Cardiac muscle cell (in vitro differentiated cells and primary cell): ENCODE measurements around the gene EBF3. TPM values are rescaled to one million over a fixed set of nuclear protein-coding genes. Genes with fewer than 3 reads are reported as not detected.
A peak's percentile ranks its signal among the peaks of the same experiment; 100 is the strongest.

Experiments used
- DNase-seq, 2 donors: peaks; one replicate each; pipeline versions ENCODE4 v3.0.0 to v3.0.0-alpha.2; 2010 to 2017; ENCODE audit warnings: low read depth in 1 of 2, low spot score in 1 of 2
- H3K27ac ChIP-seq: fragments of 200-600 bp; sonication (generic); 2 replicates; pipeline ENCODE4 v1.5.1; 2016
- H3K27me3 ChIP-seq: fragments of 200-600 bp; sonication (generic); 2 replicates; pipeline ENCODE4 v1.6.0; 2016; ENCODE audit warnings: control low read depth
- H3K36me3 ChIP-seq: fragments of 200-600 bp; sonication (generic); 2 replicates; pipeline ENCODE4 v1.5.1; 2016; ENCODE audit warnings: control low read depth
- H3K4me1 ChIP-seq: fragments of 200-600 bp; sonication (generic); 2 replicates; pipeline ENCODE4 v1.8.1; 2017; ENCODE audit warnings: low read depth, mild to moderate bottlenecking, mixed run types
- H3K4me3 ChIP-seq: fragments of 200-600 bp; sonication (generic); 2 replicates; pipeline ENCODE4 v1.5.1; 2016; ENCODE audit warnings: mild to moderate bottlenecking
- H3K9me3 ChIP-seq: fragments of 200-600 bp; sonication (generic); 2 replicates; pipeline ENCODE4 v1.5.1; 2017; ENCODE audit warnings: low read depth, mild to moderate bottlenecking, control low read depth
- polyA plus RNA-seq: library from polyadenylated mRNA; unstranded; fragments of >200 nt; fragmentation: Nextera tagmentation; extraction: Ambion mirVana; gene quantifications from 2 replicates; pipeline ENCODE4 v1.2.1, GENCODE V29; 2016
- total RNA-seq: library from RNA; depleted of rRNA; stranded (reverse); fragments of >200 nt; gene quantifications from 2 replicates; pipeline ENCODE4 v1.2.3, GENCODE V29; 2016
- TF ChIP-seq, protein P1 (sequence below): IDR thresholded peaks from 2 replicates; pipeline ENCODE4 v1.5.1; 2012; ENCODE audit warnings: low read depth, mild to moderate bottlenecking, low read length

The EBF3 gene
- total and polyA plus RNA-seq, 2 experiments from 2014 or later, result 0.61 to 2.8 TPM

DNA sequence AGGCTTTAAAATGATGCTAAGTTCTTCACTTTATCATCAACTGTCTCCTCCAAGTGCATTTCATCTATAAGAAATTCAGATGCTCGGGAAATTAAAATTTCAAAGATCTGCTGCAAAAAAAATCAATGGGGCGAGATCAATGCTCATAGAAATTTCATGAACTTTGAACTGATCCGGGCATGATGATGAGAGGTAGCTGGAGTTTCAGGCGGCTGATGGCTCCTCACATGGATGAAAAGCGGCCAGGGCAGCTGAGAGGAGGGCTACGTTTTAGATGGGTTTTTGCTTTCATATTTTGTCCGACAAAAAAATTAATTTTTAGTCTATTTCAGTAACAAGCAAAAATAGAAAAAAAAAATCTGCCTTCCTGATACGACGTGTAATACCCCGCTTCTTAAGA, 109.9 kb downstream of the EBF3 start:
- H3K9me3 ChIP-seq, result no peaks in the 10 kb centered on the region
- H3K4me1 ChIP-seq, result no peaks in the 10 kb centered on the region
- no peaks in the 10 kb centered on the region for H3K36me3 ChIP-seq
- H3K4me3 ChIP-seq, result no peak overlapping the region
- no peak for DNase-seq
- TF ChIP-seq, protein P1, sequence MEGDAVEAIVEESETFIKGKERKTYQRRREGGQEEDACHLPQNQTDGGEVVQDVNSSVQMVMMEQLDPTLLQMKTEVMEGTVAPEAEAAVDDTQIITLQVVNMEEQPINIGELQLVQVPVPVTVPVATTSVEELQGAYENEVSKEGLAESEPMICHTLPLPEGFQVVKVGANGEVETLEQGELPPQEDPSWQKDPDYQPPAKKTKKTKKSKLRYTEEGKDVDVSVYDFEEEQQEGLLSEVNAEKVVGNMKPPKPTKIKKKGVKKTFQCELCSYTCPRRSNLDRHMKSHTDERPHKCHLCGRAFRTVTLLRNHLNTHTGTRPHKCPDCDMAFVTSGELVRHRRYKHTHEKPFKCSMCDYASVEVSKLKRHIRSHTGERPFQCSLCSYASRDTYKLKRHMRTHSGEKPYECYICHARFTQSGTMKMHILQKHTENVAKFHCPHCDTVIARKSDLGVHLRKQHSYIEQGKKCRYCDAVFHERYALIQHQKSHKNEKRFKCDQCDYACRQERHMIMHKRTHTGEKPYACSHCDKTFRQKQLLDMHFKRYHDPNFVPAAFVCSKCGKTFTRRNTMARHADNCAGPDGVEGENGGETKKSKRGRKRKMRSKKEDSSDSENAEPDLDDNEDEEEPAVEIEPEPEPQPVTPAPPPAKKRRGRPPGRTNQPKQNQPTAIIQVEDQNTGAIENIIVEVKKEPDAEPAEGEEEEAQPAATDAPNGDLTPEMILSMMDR, result no peak
- H3K27me3 ChIP-seq, result no peaks in the 10 kb centered on the region
- no peak overlapping the region for H3K27ac ChIP-seq

DNA sequence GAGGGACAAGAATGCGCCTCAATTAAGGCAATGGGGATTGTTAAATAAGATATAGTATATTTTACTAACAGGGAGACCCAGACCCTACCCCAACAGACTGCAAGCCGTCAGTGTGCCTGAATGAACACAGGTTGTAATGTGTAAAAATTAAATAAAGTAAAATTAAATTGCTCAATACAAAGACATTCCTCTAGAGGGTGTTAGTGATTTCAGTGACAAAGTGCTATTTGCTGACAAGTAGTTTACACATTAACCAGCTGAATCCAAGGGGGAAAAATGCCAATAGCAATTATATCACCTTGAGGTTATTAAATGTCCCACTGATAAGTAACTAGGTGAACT, 110.5 kb downstream of the EBF3 start:
- no peaks in the 10 kb centered on the region for H3K4me1 ChIP-seq
- no peak overlapping the region for H3K27ac ChIP-seq
- no peaks in the 10 kb centered on the region for H3K9me3 ChIP-seq
- no peaks in the 10 kb centered on the region for H3K27me3 ChIP-seq
- H3K4me3 ChIP-seq, result no peak overlapping the region
- TF ChIP-seq, protein P1, result peak; percentile 44
- peak in 1 of 2 donors; percentile 38 for DNase-seq
- H3K36me3 ChIP-seq, result no peaks in the 10 kb centered on the region

DNA sequence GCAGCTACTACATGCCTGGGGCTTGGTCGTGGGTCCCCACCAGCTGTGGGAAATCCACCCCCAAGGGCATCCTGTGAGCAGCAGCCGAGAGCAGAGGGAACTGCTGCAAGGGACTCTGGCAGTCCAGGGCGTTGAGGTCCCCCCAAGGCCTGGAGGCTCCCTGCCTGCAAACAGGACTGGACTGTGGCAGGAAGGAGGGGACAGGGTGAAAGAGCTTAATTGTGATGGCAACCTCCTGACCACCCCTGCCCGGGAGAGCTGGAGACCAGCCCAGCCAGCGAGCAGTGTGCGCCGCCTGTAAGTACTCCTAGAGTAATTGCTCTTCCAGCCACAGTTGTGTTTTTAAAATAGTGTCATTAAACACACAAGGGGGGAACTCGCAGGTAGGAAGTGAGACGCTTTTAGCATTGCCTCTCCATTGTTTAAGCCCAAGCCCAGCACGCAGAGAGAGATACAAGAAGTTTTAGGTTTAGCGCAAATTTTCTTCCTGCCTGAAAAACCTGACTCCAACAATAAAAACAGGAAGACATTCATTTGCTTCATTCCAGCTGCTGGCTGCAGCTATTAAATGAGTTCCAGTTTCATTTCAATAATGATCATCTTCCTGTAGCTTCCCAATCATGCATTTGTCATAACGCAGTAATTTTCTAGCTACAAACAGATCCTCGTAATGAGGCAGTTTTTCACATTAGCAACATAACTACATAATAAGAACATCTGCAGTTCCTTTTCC, 111.1 kb downstream of the EBF3 start:
- no peaks in the 10 kb centered on the region for H3K27me3 ChIP-seq
- no peak for DNase-seq
- no peak overlapping the region for H3K27ac ChIP-seq
- no peaks in the 10 kb centered on the region for H3K36me3 ChIP-seq
- TF ChIP-seq, protein P1, result no peak
- H3K4me3 ChIP-seq, result no peak overlapping the region
- no peaks in the 10 kb centered on the region for H3K9me3 ChIP-seq
- no peaks in the 10 kb centered on the region for H3K4me1 ChIP-seq

DNA sequence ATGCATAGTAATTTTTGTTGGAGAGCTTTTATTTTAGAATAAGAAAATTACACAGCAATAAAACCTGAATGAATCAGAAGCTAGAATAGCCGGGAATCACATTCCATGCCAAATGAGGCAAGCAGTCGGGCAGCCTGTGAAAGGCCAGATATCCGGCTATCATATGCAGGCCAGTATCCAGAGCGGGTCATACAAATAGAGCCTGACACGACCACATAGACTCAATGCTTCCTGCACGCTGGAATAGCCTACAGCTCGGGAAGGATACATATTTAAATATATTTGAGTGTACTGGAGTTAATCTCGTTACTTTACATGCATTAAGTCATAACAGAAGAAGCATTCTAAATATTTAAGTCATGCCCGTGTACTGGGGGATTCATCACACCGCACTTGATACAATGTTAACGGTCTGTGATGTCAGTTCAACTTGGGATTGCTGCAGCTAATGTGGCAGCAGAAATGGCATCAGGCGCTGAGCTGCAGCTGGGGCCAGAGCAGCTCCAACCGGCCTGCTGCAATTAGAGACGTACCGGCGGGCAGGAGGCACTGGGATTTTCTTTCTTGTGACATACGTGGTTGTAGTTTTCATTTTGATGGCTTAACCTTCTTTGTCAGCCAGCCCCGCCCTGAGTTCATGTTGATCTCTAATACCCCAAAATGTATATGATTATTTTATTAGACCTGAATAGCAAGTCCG, 112.0 kb downstream of the EBF3 start:
- Histone ChIP-seq H3K27ac (no peak overlapping the region), H3K4me3 (no peak overlapping the region), H3K27me3 (no peaks in the 10 kb centered on the region), H3K4me1 (no peaks in the 10 kb centered on the region), H3K36me3 (no peaks in the 10 kb centered on the region), H3K9me3 (no peaks in the 10 kb centered on the region)
- TF ChIP-seq, protein P1, result no peak
- no peak for DNase-seq

DNA sequence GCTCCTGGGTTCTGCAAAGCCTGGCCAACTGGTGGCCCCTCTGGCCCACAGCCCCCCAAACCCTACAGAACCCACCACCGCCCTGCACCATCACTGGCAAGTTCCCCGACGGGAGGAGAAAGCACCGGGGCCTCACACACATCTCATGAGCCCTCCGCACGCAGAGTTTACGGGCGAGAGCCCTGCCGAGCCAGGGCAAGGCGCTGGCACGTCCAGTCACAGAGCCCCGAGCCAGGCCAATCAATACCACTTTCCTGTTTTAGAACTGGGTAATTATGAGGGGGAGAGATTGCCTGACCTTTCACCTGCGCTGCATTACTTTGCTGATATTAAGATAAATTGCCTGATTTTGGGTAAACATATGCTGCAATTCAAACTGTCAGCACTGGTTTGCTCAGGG, 113.3 kb downstream of the EBF3 start:
- TF ChIP-seq, protein P1, result no peak
- no peaks in the 10 kb centered on the region for H3K4me1 ChIP-seq

More for the DNA sequence above, 113.3 kb downstream of the EBF3 start:
- no peak for DNase-seq
- H3K9me3 ChIP-seq, result no peaks in the 10 kb centered on the region
- no peaks in the 10 kb centered on the region for H3K27me3 ChIP-seq
- no peaks in the 10 kb centered on the region for H3K36me3 ChIP-seq
- H3K27ac ChIP-seq, result no peak overlapping the region
- no peak overlapping the region for H3K4me3 ChIP-seq
